Central memory CD4-positive, alpha-beta T cell (primary cell): ENCODE results near the gene ASIC1.

Source experiments
- DNase-seq: peaks from one replicate; pipeline ENCODE4 v3.0.0; 2022

The ASIC1 gene

DNA sequence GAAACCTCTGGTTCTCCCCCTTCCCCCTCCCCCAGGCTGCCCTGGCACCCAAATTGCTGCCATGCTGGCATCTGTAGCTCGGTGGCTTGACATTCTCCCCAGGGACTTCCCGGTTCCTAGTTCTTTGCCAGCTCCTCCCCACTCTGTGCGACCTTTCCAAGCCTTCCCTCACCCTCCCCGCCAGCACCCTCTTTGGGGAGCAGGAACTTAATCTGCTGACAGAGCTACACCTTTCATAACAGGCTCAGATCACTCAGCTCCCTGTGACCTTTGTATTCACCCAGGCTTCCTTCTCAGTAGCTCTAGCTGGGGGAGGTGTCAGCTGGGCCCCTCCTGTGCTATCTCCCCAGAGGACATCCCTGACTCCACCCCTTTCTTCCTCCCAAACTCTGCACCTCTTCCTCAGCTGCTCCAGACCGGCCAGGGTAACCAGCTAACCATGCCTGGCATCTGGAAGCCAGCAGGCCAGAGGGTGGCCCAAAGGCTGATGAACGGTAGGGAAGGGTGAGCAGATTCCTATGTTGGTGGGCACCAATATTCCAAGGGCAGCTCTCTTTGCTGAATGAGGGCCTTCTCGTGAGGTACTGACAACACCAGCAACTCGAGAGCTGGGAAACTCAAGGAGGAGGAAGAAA is 52.8 kb downstream of the ASIC1 start:
- no peak for DNase-seq

- no peak for DNase-seq
Observed at GRCh38 chr12:50110762-50111351, 53.5 kb downstream of the ASIC1 start.

- DNase-seq = no peak
Observed at GRCh38 chr12:50111395-50111692, 53.9 kb downstream of the ASIC1 start.

GRCh38 chr12:50111693-50112455 is 54.5 kb downstream of the ASIC1 start, which contains the start of gene COX14:
Gene COX14, plus strand, starts transcription at chr12:50112236. Its CDS starts 7,808 bp downstream, at chr12:50120044.
- peak; percentile 100 for DNase-seq

DNA sequence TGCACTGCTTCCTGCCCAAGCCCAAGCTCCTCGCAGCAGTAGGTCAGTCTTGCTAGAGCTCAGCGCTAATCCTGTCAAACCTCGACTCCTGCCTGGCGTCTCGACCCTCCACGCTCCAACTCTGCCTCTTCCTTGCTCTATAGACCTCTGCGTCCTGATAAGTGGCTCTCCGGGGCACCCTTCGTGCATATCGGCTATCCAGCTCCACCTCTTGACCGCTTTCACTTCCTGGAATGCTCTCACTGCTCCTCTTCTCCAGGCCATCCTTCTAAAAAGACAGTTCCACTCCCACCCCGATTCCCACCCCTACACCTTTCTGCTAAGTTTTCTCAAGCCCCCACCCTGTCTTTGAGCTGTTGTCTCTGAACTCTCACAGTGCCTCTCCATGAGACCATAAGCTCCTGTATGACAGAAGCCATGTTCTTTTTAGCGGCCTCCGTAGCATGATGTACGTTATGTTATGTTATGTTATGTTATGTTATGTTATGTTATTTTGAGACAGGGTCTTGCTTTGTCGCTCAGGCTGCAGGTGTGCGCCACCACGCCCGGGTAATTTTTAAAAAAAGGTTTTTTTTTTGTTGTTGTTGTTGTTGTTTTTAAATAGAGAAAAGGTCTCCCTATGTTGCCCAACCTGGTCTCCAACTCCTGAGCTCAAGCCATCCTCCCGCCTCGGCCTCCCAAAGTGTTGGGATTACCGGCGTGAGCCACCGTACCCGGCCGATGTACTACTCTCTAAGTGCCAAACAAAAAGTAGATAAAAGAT is 55.2 kb downstream of the ASIC1 start:
- no peak for DNase-seq

DNA sequence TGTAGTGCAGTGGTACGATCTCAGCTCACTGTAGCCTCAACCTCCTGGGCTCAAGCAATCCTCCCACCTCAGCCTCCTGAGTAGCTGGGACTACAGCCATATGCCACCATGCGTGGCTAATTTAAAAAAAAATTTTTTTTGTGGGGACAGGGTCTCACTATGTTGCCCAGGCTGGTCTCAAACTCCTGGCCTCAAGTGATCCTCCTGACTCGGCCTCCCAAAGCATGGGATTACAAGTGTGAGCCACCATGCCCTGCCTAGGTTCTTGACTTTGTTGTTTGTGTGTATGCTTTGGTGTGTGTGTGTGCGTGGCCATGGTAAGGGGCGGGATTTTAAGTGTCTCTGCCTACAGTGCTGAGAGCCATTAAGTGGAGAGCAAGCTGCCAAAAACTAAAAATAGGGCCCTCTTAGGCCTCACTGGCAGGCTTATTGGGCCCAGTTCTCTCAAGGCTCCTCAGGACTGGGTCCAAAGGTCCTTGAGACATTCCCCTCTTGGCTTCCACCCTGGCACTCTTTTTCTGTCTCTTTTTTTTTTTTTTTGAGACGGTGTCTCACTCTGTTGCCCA is 59.7 kb downstream of the ASIC1 start:
- DNase-seq = no peak

GRCh38 chr12:50119387-50119786 is 62.0 kb downstream of the ASIC1 start:
- no peak for DNase-seq

- DNase-seq = no peak
Observed at GRCh38 chr12:50120521-50120920, 63.1 kb downstream of the ASIC1 start.

GRCh38 chr12:50120953-50121352 is 63.6 kb downstream of the ASIC1 start:
- no peak for DNase-seq

GRCh38 chr12:50121641-50122040 is 64.2 kb downstream of the ASIC1 start:
- DNase-seq = no peak

DNA sequence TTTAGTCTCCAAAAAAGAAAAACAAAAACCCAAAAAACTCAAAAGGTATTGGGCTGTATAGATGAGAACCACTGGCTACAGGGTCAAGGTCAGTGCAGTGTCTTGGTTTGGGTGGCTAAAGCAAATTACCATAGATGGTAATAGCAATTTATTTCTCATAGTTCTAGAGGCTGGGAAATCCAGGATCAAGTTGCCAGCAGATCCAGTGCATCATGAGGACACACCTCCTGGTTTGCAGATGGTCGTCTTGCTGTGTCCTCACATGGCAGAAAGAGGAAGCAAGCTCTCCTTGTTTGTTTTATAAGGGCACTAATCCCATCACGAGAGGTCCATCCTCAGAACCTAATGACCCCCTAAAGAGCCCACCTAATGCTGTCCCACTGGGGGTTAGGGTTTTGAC is 65.8 kb downstream of the ASIC1 start:
- no peak for DNase-seq

DNA sequence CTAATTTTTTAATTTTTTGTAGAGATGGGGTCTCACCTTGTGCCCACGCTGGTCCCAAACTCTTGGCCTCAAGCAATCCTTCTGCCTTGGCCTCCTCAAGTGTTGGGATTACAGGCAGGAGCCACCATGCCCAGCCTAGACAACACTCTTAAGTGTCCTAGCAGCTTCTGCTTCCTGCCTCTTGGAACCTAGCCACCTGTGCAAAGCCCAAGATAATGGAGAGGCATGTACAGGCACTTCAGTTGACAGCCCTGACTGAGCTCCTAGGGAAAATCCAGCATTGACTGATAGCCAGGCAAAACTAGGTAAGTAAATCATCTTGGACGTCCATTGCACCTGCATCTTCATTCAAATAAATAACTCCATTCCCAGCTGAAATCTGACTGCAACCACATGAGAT is 70.2 kb downstream of the ASIC1 start:
- DNase-seq = no peak

DNA sequence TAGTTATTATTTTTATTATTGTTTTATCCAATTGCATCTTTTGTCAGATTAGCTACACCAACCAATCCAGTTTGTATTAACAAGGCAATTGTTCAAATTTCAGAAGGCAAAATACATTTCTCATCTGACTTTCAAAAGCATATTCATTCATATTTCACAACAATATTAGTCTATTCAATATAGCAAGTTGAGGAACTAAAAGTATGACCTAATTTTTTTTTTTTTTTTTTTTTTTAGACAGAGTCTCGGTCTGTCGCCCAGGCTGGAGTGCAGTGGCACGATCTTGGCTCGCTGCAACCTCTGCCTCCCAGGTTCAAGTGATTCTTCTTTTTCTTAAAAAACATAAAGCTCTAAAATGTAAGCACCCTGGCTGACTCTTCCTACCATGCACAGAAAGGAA is 71.9 kb downstream of the ASIC1 start:
- no peak for DNase-seq

GRCh38 chr12:50132505-50133135 is 75.2 kb downstream of the ASIC1 start:
- peak; percentile 40 for DNase-seq
